Neural crest cell (in vitro differentiated cells): ENCODE results near the gene COTL1. TPM values are rescaled to one million over a fixed set of nuclear protein-coding genes. Genes with fewer than 3 reads are reported as not detected.

Experiments used
- DNase-seq: peaks from one replicate; pipeline ENCODE4 v3.0.0; 2021; ENCODE audit warnings: low read depth, mixed read lengths, low spot score
- H3K27ac Mint-ChIP-seq: one replicate; pipeline ENCODE4 v1.8.0; 2021; ENCODE audit warnings: mild to moderate bottlenecking, mixed read lengths; ENCODE audit not compliant: unreplicated experiment
- H3K27me3 Mint-ChIP-seq: 2 replicates; pipeline ENCODE4 v1.8.0; 2021; ENCODE audit warnings: low read depth, mild to moderate bottlenecking, mixed read lengths
- H3K36me3 Mint-ChIP-seq: 2 replicates; pipeline ENCODE4 v1.8.0; 2021; ENCODE audit warnings: low read depth, mild to moderate bottlenecking, mixed read lengths
- H3K4me1 Mint-ChIP-seq: 2 replicates; pipeline ENCODE4 v1.8.0; 2021; ENCODE audit warnings: mixed read lengths
- H3K4me3 Mint-ChIP-seq: one replicate; pipeline ENCODE4 v1.8.0; 2021; ENCODE audit warnings: mild to moderate bottlenecking, mixed read lengths
- H3K9me3 Mint-ChIP-seq: 2 replicates; pipeline ENCODE4 v1.8.0; 2021; ENCODE audit warnings: mixed read lengths
- CTCF ChIP-seq: fragments of 200-600 bp; sonication (generic); conservative IDR thresholded peaks from 2 replicates; pipeline ENCODE4 v1.5.0; 2021; ENCODE audit warnings: antibody characterized with exemption, mild to moderate bottlenecking
- total RNA-seq: library from RNA; stranded (reverse); gene quantifications from 2 replicates; pipeline ENCODE4 v1.2.1, GENCODE V29; 2021

COTL1 gene
- total RNA-seq, 1 donor from 2014 or later = 357 TPM

GRCh38 chr16:84588991-84589390 lies 28.9 kb downstream of the COTL1 start:
- Mint-ChIP-seq H3K36me3 (peaks cover 26% of the 10 kb centered on the region), H3K9me3 (no peaks in the 10 kb centered on the region), H3K27me3 (no peaks in the 10 kb centered on the region), H3K4me1 (peaks cover 50% of the 10 kb centered on the region), H3K27ac (no peak overlapping the region), H3K4me3 (no peak overlapping the region)
- TF ChIP-seq CTCF = no peak
- DNase-seq = no peak

GRCh38 chr16:84585886-84586285 lies 32.0 kb downstream of the COTL1 start:
- H3K36me3 Mint-ChIP-seq = peaks cover 16% of the 10 kb centered on the region
- peaks cover 41% of the 10 kb centered on the region for H3K4me1 Mint-ChIP-seq
- no peaks in the 10 kb centered on the region for H3K9me3 Mint-ChIP-seq
- peak; percentile 63 for DNase-seq
- H3K27me3 Mint-ChIP-seq = no peaks in the 10 kb centered on the region
- peak overlapping the region; percentile 48 for H3K4me3 Mint-ChIP-seq
- TF ChIP-seq CTCF = no peak
- no peak overlapping the region for H3K27ac Mint-ChIP-seq

GRCh38 chr16:84585467-84585866 lies 32.4 kb downstream of the COTL1 start:
- no peak for TF ChIP-seq CTCF
- no peak overlapping the region for H3K27ac Mint-ChIP-seq
- H3K9me3 Mint-ChIP-seq = no peaks in the 10 kb centered on the region
- no peak for DNase-seq
- H3K36me3 Mint-ChIP-seq = peaks cover 13% of the 10 kb centered on the region
- no peak overlapping the region for H3K4me3 Mint-ChIP-seq
- H3K4me1 Mint-ChIP-seq = peaks cover 41% of the 10 kb centered on the region
- H3K27me3 Mint-ChIP-seq = no peaks in the 10 kb centered on the region

- Mint-ChIP-seq H3K36me3 (peaks cover 9% of the 10 kb centered on the region), H3K9me3 (no peaks in the 10 kb centered on the region), H3K4me3 (no peak overlapping the region), H3K27me3 (no peaks in the 10 kb centered on the region), H3K27ac (peak overlapping the region; percentile 67), H3K4me1 (peaks cover 42% of the 10 kb centered on the region)
- no peak for DNase-seq
- no peak for TF ChIP-seq CTCF
These were observed 33.2 kb downstream of the COTL1 start for GRCh38 chr16:84584678-84585077.

- no peaks in the 10 kb centered on the region for H3K9me3 Mint-ChIP-seq
- DNase-seq = no peak
- H3K4me3 Mint-ChIP-seq = no peak overlapping the region
- H3K27ac Mint-ChIP-seq = peak overlapping the region; percentile 19
- TF ChIP-seq CTCF = no peak
- peaks cover 45% of the 10 kb centered on the region for H3K4me1 Mint-ChIP-seq
- peaks cover 5% of the 10 kb centered on the region for H3K36me3 Mint-ChIP-seq
- H3K27me3 Mint-ChIP-seq = no peaks in the 10 kb centered on the region
These were observed 33.9 kb downstream of the COTL1 start for GRCh38 chr16:84583995-84584394.
